C4-2B (cell line): ENCODE results near the gene PRKCH.

ENCODE experiments used
- H3K27ac ChIP-seq: fragments of 450-650 bp; 2 replicates; pipeline ENCODE4 v1.5.1; 2017
- CTCF ChIP-seq: fragments of 450-650 bp; conservative IDR thresholded peaks from 2 replicates; pipeline ENCODE4 v1.5.1; 2017; ENCODE audit warnings: mild to moderate bottlenecking
- ZFX ChIP-seq: fragments of 450-650 bp; IDR thresholded peaks from 2 replicates; pipeline ENCODE4 v1.6.1; 2017

The PRKCH gene

GRCh38 chr14:61556455-61556854 is 235.1 kb downstream of the PRKCH start:
- no peak overlapping the region for H3K27ac ChIP-seq
- TF ChIP-seq ZFX (no peak), CTCF (no peak)

GRCh38 chr14:61557262-61557661 is 235.9 kb downstream of the PRKCH start:
- TF ChIP-seq CTCF (no peak), ZFX (no peak)
- H3K27ac ChIP-seq = no peak overlapping the region

- no peak overlapping the region for H3K27ac ChIP-seq
- no peak for TF ChIP-seq ZFX
- no peak for TF ChIP-seq CTCF
Observed at GRCh38 chr14:61557854-61558253, 236.5 kb downstream of the PRKCH start.

- TF ChIP-seq CTCF (no peak), ZFX (no peak)
- H3K27ac ChIP-seq = 0 out of 2 replicates have a peak overlapping the region, but pooled peaks have one; percentile 1
Observed at GRCh38 chr14:61558271-61558670, 236.9 kb downstream of the PRKCH start.

- H3K27ac ChIP-seq = peak overlapping the region; percentile 81
- TF ChIP-seq ZFX = no peak
- no peak for TF ChIP-seq CTCF
Observed at GRCh38 chr14:61559641-61560201, 238.3 kb downstream of the PRKCH start.

- no peak for TF ChIP-seq CTCF
- no peak for TF ChIP-seq ZFX
- peak overlapping the region; percentile 81; the same call in 1 of the 2 replicates for H3K27ac ChIP-seq
Observed at GRCh38 chr14:61560323-61560722, 238.9 kb downstream of the PRKCH start.

- TF ChIP-seq ZFX = no peak
- TF ChIP-seq CTCF = no peak
- peak overlapping the region; percentile 81 for H3K27ac ChIP-seq
Observed at GRCh38 chr14:61561104-61561503, 239.7 kb downstream of the PRKCH start.
